Vagina (tissue), 2 donors: ENCODE results near the gene PPP2R3C.

Source experiments
- POLR2A ChIP-seq, 2 donors: fragments of 450-650 bp; IDR thresholded peaks; one replicate each; pipeline ENCODE4 v1.6.1; 2017; ENCODE audit warnings: antibody characterized with exemption in 2 of 2, mild to moderate bottlenecking in 2 of 2, moderate library complexity in 2 of 2
- POLR2AphosphoS5 ChIP-seq, 2 donors: sonication (generic); formaldehyde crosslinking; IDR thresholded peaks; one replicate each; pipeline ENCODE4 v1.9.0; 2017; ENCODE audit warnings: antibody characterized with exemption in 2 of 2, mild to moderate bottlenecking in 2 of 2, low read depth in 1 of 2; ENCODE audit not compliant: insufficient read depth in 1 of 2
- TF ChIP-seq, protein P1 (sequence below), 3 experiments: fragments of 450-650 bp in 2 of 3; fragments of 200-600 bp in 1 of 3; sonication (generic) in 1 of 3; IDR thresholded peaks; one replicate each; pipeline ENCODE4 v1.5.1; 2017 to 2019; ENCODE audit warnings: antibody characterized with exemption in 3 of 3, mild to moderate bottlenecking in 2 of 3, moderate library complexity in 2 of 3

GRCh38 chr14:35051796-35052195 lies 70.0 kb downstream of the PPP2R3C start:
- TF ChIP-seq, protein P1, sequence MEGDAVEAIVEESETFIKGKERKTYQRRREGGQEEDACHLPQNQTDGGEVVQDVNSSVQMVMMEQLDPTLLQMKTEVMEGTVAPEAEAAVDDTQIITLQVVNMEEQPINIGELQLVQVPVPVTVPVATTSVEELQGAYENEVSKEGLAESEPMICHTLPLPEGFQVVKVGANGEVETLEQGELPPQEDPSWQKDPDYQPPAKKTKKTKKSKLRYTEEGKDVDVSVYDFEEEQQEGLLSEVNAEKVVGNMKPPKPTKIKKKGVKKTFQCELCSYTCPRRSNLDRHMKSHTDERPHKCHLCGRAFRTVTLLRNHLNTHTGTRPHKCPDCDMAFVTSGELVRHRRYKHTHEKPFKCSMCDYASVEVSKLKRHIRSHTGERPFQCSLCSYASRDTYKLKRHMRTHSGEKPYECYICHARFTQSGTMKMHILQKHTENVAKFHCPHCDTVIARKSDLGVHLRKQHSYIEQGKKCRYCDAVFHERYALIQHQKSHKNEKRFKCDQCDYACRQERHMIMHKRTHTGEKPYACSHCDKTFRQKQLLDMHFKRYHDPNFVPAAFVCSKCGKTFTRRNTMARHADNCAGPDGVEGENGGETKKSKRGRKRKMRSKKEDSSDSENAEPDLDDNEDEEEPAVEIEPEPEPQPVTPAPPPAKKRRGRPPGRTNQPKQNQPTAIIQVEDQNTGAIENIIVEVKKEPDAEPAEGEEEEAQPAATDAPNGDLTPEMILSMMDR (IDR thresholded peaks at IDR 0.05), result no peak
- TF ChIP-seq POLR2A (IDR thresholded peaks at IDR 0.05) (no peak), POLR2AphosphoS5 (IDR thresholded peaks at IDR 0.05; ENCODE audit: insufficient read depth in 1 of 2, low read depth in 1 of 2) (no peak)
